Bronchial epithelial cell (primary cell): ENCODE measurements around the gene RNF148. TPM values are rescaled to one million over a fixed set of nuclear protein-coding genes. Genes with fewer than 3 reads are reported as not detected.
"Not testable (repeated sequence)": the region's sequence is repeated elsewhere in the genome, so short reads cannot be mapped to it uniquely, and the experiment has no call there.

Experiments
- DNase-seq: peaks from one replicate; pipeline ENCODE4 v3.0.0-alpha.2; 2010; ENCODE audit warnings: low read depth
- FAIRE-seq: peaks from 2 replicates; lab custom pipeline; 2011; peaks lifted over from hg19 to GRCh38; lab: Jason Lieb, UNC
- H3K27me3 ChIP-seq: 2 replicates; pipeline ENCODE4 v1.5.1; 2011; ENCODE audit warnings: low read length; ENCODE audit not compliant: control insufficient read depth, insufficient read depth
- H3K36me3 ChIP-seq: 2 replicates; pipeline ENCODE4 v1.5.1; 2011; ENCODE audit warnings: low read length; ENCODE audit not compliant: control insufficient read depth, insufficient read depth
- H3K4me3 ChIP-seq: 2 replicates; pipeline ENCODE4 v1.5.1; 2011; ENCODE audit warnings: mild to moderate bottlenecking, low read depth, low read length, control low read depth
- total RNA-seq: library from RNA; depleted of rRNA; stranded (reverse); fragments of >200 nt; gene quantifications from 2 replicates; pipeline ENCODE4 v1.2.1, GENCODE V29; 2014
- TF ChIP-seq, protein P1 (sequence below): IDR thresholded peaks from 2 replicates; pipeline ENCODE4 v1.5.1; 2011; ENCODE audit warnings: mild to moderate bottlenecking, moderate library complexity, low read length, control low read depth, inconsistent platforms; ENCODE audit not compliant: insufficient read depth, severe bottlenecking

RNF148 gene
- total RNA-seq, 1 donor from 2014 or later, result 0.26 TPM

DNA sequence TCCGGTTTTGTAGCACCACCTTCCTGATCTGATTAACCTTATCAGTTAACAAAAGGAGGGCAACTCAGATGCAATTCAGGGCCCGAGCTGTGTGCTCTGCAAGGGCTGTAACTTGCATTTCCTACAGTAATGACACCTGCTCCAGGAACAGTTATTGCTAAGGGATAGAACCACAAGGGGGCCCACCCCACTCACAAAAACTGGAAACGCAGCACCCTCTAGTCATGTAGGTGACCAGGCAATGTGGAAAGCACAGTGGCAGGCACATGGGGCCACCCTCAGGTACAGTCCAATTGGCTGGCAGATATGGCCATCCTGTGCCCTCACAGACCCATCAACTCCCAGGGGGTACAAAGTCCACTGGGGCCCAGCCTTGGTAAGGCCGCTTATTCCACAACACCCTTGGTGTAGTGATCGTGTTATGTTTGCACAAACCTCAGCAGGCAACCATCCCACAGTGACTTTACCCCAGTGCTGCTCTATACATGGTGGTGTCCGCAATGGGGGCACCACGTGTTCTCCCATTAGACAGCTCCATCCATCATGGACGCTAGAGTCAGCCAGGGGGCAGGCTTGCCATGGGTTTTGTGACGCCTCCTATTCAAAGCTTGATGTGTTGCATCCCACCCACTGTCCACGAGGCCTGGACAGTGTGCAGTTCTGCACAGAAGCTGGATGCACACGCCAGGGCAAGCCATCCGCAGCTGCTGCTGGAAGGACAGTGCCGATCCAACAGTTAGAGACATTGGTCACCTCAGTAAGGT lies 13.2 kb downstream of the RNF148 start:
- no peak for DNase-seq
- no peaks in the 10 kb centered on the region for H3K36me3 ChIP-seq
- no peak overlapping the region for H3K4me3 ChIP-seq
- H3K27me3 ChIP-seq, result no peaks in the 10 kb centered on the region
- FAIRE-seq, result no peak
- TF ChIP-seq, protein P1, sequence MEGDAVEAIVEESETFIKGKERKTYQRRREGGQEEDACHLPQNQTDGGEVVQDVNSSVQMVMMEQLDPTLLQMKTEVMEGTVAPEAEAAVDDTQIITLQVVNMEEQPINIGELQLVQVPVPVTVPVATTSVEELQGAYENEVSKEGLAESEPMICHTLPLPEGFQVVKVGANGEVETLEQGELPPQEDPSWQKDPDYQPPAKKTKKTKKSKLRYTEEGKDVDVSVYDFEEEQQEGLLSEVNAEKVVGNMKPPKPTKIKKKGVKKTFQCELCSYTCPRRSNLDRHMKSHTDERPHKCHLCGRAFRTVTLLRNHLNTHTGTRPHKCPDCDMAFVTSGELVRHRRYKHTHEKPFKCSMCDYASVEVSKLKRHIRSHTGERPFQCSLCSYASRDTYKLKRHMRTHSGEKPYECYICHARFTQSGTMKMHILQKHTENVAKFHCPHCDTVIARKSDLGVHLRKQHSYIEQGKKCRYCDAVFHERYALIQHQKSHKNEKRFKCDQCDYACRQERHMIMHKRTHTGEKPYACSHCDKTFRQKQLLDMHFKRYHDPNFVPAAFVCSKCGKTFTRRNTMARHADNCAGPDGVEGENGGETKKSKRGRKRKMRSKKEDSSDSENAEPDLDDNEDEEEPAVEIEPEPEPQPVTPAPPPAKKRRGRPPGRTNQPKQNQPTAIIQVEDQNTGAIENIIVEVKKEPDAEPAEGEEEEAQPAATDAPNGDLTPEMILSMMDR, result no peak

DNA sequence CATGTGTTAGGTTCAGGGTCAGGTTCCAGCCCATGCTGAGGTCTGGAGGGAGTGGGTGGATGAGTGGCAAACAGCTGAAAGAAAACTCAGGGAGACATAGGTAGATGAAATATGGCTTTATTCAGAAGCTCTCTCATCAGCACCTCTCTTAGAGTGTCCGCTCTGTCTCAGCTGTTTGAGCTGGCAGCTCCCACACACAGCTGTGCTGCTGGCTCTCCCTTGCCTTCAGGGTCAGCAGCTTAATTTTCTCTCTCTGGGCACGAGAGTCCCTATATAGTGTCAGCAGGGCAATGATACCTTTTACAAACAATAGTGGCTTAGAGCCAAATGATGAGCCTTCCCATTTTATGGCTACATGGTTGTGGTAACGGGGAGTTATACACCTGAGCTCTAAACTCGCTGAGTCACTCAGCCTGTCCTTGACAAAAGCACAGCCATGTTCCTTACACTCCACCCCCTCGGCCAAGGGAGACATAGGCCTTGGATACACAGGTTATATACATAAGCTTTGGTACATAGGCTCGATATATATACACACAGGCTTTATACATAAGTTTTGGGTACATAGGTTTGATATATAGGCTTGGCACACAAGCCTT lies 14.2 kb downstream of the RNF148 start:
- no peak for DNase-seq
- FAIRE-seq, result no peak
- Histone ChIP-seq H3K36me3 (no peaks in the 10 kb centered on the region), H3K4me3 (no peak overlapping the region), H3K27me3 (no peaks in the 10 kb centered on the region)
- TF ChIP-seq, protein P1, result no peak

DNA sequence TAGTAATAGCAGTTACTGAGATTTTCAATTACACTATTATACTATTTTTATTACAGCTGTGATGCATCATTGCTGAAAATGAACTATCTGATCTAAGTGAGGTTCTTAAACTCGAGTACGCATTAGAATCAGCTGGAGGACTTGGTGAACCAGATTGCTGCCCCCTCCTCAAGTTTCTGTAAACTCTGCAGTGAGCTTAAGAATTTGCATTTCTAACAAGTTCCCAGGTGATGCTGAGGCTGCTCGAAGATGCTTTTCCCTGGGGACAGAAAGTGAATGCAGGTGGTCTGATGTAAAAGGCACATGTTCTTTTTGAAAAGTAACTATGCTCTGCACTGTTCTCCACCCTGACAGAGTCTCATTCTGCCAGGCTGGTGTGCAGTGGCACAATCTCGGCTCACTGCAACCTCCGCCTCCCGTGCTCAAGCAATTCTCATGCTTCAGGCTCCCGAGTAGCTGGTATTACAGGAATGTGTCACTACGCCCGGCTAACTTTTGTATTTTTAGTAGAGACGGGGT lies 16.3 kb downstream of the RNF148 start:
- TF ChIP-seq, protein P1, result no peak
- FAIRE-seq (no peak), DNase-seq (no peak)
- Histone ChIP-seq H3K27me3 (no peaks in the 10 kb centered on the region), H3K36me3 (no peaks in the 10 kb centered on the region), H3K4me3 (no peak overlapping the region)

DNA sequence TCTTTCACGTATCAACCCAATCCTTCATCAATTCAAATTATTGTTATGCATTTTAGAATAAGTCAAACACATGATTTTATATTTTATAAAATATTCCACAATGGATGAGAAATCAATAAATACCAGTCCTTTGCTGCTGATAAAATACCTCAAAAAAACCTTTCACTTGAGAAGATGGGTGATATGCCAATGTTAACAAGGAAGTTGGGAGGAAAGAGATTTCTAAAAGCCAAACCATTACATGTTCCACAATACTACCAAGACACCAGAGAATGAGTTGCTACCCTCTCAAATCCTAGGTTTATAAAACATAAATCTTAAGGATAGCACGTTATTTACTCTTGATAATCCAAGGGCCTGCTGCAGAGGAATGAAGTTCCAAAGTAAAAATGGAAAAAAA lies 18.2 kb downstream of the RNF148 start:
- DNase-seq (no peak), FAIRE-seq (no peak)
- Histone ChIP-seq H3K4me3 (no peak overlapping the region), H3K36me3 (no peaks in the 10 kb centered on the region), H3K27me3 (no peaks in the 10 kb centered on the region)
- TF ChIP-seq, protein P1, result no peak

DNA sequence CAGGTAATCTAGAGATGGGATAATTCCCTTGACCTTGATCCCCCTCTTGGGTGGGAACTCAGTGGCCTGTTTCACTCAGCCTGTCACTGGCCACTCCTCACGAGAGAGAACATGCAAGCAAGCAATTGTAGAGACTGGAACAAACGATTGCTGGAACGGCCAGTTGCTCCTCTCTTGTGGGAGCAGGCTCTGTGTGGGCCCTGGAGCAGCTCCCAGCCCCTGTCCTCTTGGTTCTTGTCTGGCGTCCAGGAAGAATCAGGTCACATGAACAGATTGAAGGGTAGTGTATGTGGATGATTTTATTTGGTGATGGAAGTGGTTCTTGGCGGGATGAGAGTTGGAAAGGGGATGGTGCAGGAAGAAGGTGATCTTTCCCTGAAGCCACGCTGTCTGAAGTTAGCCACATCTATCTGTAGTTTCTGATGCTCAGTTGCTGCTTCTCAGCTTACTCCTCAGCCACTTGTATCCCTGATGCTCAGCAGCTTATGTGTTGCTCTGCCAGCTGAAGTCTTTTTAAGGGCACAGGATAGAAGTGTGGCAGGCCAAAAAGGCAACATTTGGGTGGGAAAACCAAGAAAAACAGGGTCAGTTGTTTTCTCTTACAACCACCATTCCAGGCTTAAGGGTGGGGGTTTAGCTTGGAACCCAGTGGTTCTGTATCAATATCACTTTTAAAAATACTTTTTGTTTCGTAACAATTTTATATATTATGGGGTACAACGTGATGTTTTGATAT lies 19.7 kb downstream of the RNF148 start:
- H3K36me3 ChIP-seq, result no peaks in the 10 kb centered on the region
- H3K27me3 ChIP-seq, result no peaks in the 10 kb centered on the region
- FAIRE-seq (no peak), DNase-seq (no peak)
- H3K4me3 ChIP-seq, result no peak overlapping the region
- TF ChIP-seq, protein P1, result no peak

DNA sequence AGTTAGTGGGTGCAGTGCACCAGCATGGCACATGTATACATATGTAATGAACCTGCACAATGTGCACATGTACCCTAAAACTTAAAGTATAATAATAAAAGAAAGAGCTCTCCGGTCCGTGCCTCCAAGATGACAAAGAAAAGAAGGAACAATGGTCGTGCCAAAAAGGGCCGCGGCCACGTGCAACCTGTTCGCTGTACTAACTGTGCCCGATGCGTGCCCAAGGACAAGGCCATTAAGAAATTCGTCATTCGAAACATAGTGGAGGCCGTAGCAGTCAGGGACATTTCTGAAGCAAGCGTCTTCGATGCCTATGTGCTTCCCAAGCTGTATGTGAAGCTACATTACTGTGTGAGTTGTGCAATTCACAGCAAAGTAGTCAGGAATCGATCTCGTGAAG lies 21.5 kb downstream of the RNF148 start:
- FAIRE-seq, result not testable (repeated sequence)

More for the DNA sequence above, 21.5 kb downstream of the RNF148 start:
- not testable (repeated sequence) for DNase-seq, H3K4me3 ChIP-seq, H3K36me3 ChIP-seq, H3K27me3 ChIP-seq
